GM19397 (cell line): Measurements from ENCODE around the gene RHOBTB1.

Experiments
- ATAC-seq: cut with Tn5 transposase; IDR thresholded peaks from one replicate; pipeline ENCODE4 v1.9.1; 2021; ENCODE audit warnings: mild to moderate bottlenecking, moderate library complexity; ENCODE audit not compliant: unreplicated experiment

RHOBTB1 gene

GRCh38 chr10:60943316-60944057, 498 bp downstream of the RHOBTB1 start:
- peak; percentile 39 for ATAC-seq

- no peak for ATAC-seq
Measured at GRCh38 chr10:60942788-60943315, 1.1 kb downstream of the RHOBTB1 start.

GRCh38 chr10:60942134-60942787, 1.7 kb downstream of the RHOBTB1 start:
- no peak for ATAC-seq

- no peak for ATAC-seq
Measured at GRCh38 chr10:60940446-60940845, 3.5 kb downstream of the RHOBTB1 start.

GRCh38 chr10:60937784-60938654, 6.0 kb downstream of the RHOBTB1 start:
- no peak for ATAC-seq

- no peak for ATAC-seq
Measured at GRCh38 chr10:60937022-60937421, 7.0 kb downstream of the RHOBTB1 start.

- no peak for ATAC-seq
Measured at GRCh38 chr10:60934215-60935175, 9.5 kb downstream of the RHOBTB1 start.

GRCh38 chr10:60932756-60933155, 11.2 kb downstream of the RHOBTB1 start:
- no peak for ATAC-seq

- no peak for ATAC-seq
Measured at GRCh38 chr10:60930237-60930636, 13.7 kb downstream of the RHOBTB1 start.

- ATAC-seq, result no peak
Measured at GRCh38 chr10:60921633-60922032, 22.4 kb downstream of the RHOBTB1 start.

- ATAC-seq, result no peak
Measured at GRCh38 chr10:60920479-60920878, 23.5 kb downstream of the RHOBTB1 start.

GRCh38 chr10:60919551-60919950, 24.4 kb downstream of the RHOBTB1 start:
- ATAC-seq, result no peak

GRCh38 chr10:60917331-60918280, 26.4 kb downstream of the RHOBTB1 start:
- no peak for ATAC-seq

GRCh38 chr10:60916025-60916424, 28.0 kb downstream of the RHOBTB1 start:
- ATAC-seq, result no peak

GRCh38 chr10:60914690-60915141, 29.3 kb downstream of the RHOBTB1 start:
- ATAC-seq, result no peak

GRCh38 chr10:60913657-60914056, 30.3 kb downstream of the RHOBTB1 start:
- ATAC-seq, result no peak

- ATAC-seq, result no peak
Measured at GRCh38 chr10:60913071-60913470, 30.9 kb downstream of the RHOBTB1 start.

GRCh38 chr10:60911715-60912114, 32.3 kb downstream of the RHOBTB1 start:
- no peak for ATAC-seq

- ATAC-seq, result no peak
Measured at GRCh38 chr10:60911216-60911615, 32.8 kb downstream of the RHOBTB1 start.
